ENCODE measurements around the gene MEF2C. TPM values are rescaled to one million over a fixed set of nuclear protein-coding genes. Genes with fewer than 3 reads are reported as not detected.

MEF2C gene
- total RNA-seq, 1 donor from 2014 or later: 1.9 TPM

GRCh38 chr5:88776692-88777091, 106.3 kb downstream of the MEF2C start:
- Mint-ChIP-seq H3K4me1 (ENCODE audit: low read depth) (peaks cover 3% of the 10 kb centered on the region), H3K36me3 (ENCODE audit: insufficient read depth) (no peaks in the 10 kb centered on the region), H3K9me3 (ENCODE audit: low read depth) (no peaks in the 10 kb centered on the region), H3K4me3 (ENCODE audit: low read depth) (no peak overlapping the region), H3K27ac (no peak overlapping the region), H3K27me3 (no peaks in the 10 kb centered on the region)
- no peak for DNase-seq (ENCODE audit: low spot score, unreplicated experiment)
- TF ChIP-seq, protein P1, sequence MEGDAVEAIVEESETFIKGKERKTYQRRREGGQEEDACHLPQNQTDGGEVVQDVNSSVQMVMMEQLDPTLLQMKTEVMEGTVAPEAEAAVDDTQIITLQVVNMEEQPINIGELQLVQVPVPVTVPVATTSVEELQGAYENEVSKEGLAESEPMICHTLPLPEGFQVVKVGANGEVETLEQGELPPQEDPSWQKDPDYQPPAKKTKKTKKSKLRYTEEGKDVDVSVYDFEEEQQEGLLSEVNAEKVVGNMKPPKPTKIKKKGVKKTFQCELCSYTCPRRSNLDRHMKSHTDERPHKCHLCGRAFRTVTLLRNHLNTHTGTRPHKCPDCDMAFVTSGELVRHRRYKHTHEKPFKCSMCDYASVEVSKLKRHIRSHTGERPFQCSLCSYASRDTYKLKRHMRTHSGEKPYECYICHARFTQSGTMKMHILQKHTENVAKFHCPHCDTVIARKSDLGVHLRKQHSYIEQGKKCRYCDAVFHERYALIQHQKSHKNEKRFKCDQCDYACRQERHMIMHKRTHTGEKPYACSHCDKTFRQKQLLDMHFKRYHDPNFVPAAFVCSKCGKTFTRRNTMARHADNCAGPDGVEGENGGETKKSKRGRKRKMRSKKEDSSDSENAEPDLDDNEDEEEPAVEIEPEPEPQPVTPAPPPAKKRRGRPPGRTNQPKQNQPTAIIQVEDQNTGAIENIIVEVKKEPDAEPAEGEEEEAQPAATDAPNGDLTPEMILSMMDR (IDR thresholded peaks at IDR 0.05; ENCODE audit: unreplicated experiment): no peak

- H3K27me3 Mint-ChIP-seq: no peaks in the 10 kb centered on the region
- no peaks in the 10 kb centered on the region for H3K36me3 Mint-ChIP-seq (ENCODE audit: insufficient read depth)
- no peaks in the 10 kb centered on the region for H3K9me3 Mint-ChIP-seq (ENCODE audit: low read depth)
- H3K4me3 Mint-ChIP-seq (ENCODE audit: low read depth): no peak overlapping the region
- TF ChIP-seq, protein P1 (IDR thresholded peaks at IDR 0.05; ENCODE audit: unreplicated experiment): no peak
- no peaks in the 10 kb centered on the region for H3K4me1 Mint-ChIP-seq (ENCODE audit: low read depth)
- H3K27ac Mint-ChIP-seq: no peak overlapping the region
- DNase-seq (ENCODE audit: low spot score, unreplicated experiment): no peak
Observed at GRCh38 chr5:88772831-88773230, 110.2 kb downstream of the MEF2C start.

- no peaks in the 10 kb centered on the region for H3K4me1 Mint-ChIP-seq (ENCODE audit: low read depth)
- H3K27me3 Mint-ChIP-seq: no peaks in the 10 kb centered on the region
- TF ChIP-seq, protein P1 (IDR thresholded peaks at IDR 0.05; ENCODE audit: unreplicated experiment): no peak
- no peak for DNase-seq (ENCODE audit: low spot score, unreplicated experiment)
- H3K36me3 Mint-ChIP-seq (ENCODE audit: insufficient read depth): no peaks in the 10 kb centered on the region
- H3K27ac Mint-ChIP-seq: no peak overlapping the region
- no peaks in the 10 kb centered on the region for H3K9me3 Mint-ChIP-seq (ENCODE audit: low read depth)
- no peak overlapping the region for H3K4me3 Mint-ChIP-seq (ENCODE audit: low read depth)
Observed at GRCh38 chr5:88772047-88772446, 110.9 kb downstream of the MEF2C start.

- no peak for DNase-seq (ENCODE audit: low spot score, unreplicated experiment)
- H3K9me3 Mint-ChIP-seq (ENCODE audit: low read depth): no peaks in the 10 kb centered on the region
- H3K36me3 Mint-ChIP-seq (ENCODE audit: insufficient read depth): no peaks in the 10 kb centered on the region
- no peak overlapping the region for H3K4me3 Mint-ChIP-seq (ENCODE audit: low read depth)
- H3K27me3 Mint-ChIP-seq: no peaks in the 10 kb centered on the region
- TF ChIP-seq, protein P1 (IDR thresholded peaks at IDR 0.05; ENCODE audit: unreplicated experiment): no peak
- no peaks in the 10 kb centered on the region for H3K4me1 Mint-ChIP-seq (ENCODE audit: low read depth)
- no peak overlapping the region for H3K27ac Mint-ChIP-seq
Observed at GRCh38 chr5:88770276-88771257, 112.4 kb downstream of the MEF2C start.

DNA sequence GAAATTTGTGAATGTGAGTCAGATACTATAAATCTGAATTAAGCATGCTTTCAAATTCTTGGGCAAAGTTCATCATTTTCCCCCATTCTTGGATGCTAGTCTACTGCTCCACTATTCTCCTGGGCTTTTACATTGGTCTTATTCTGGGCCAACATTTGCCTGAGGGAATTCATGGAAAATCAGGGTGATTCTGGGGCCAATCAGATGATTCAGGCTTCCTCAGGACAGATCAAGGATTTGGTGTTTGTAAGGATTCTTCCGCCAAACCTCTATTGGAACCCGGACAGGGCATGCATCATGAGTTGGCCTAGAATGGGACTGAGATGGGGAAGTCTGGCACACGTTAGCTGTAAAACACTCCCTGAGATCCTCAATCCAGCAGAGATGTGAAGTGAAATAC, 113.8 kb downstream of the MEF2C start:
- no peak overlapping the region for H3K27ac Mint-ChIP-seq
- no peak for DNase-seq (ENCODE audit: low spot score, unreplicated experiment)
- H3K9me3 Mint-ChIP-seq (ENCODE audit: low read depth): no peaks in the 10 kb centered on the region
- H3K4me3 Mint-ChIP-seq (ENCODE audit: low read depth): no peak overlapping the region
- no peaks in the 10 kb centered on the region for H3K36me3 Mint-ChIP-seq (ENCODE audit: insufficient read depth)
- no peaks in the 10 kb centered on the region for H3K4me1 Mint-ChIP-seq (ENCODE audit: low read depth)
- TF ChIP-seq, protein P1 (IDR thresholded peaks at IDR 0.05; ENCODE audit: unreplicated experiment): no peak
- no peaks in the 10 kb centered on the region for H3K27me3 Mint-ChIP-seq
